DMS53 treated with DMSO at 0.1 percent for 48 hours (cell line): ENCODE data around the gene KAZN.

Source experiments
- DNase-seq: peaks from one replicate; lab custom pipeline; 2025; ENCODE audit not compliant: unreplicated experiment; lab: John Stamatoyannopoulos, UW

KAZN gene

DNA sequence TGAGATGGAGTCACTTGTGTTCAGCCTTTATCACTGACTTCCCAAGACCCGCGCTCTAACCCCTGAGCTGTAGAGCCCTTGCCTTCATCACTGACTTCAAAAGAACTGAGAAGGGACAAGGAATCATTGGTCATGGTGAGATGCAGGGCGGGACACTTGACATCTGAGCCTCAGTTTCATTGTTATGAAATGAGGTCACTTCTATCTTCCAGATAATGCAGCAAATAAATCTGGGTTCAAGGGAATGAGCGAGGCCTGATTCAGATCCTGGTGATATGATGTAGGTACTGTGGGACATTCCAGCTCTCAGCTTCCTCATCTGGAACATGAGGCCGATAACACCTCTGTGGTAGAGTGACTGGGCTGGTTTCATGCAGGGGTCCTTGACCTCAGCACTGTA lies 13.8 kb downstream of the KAZN start:
- no peak for DNase-seq

DNA sequence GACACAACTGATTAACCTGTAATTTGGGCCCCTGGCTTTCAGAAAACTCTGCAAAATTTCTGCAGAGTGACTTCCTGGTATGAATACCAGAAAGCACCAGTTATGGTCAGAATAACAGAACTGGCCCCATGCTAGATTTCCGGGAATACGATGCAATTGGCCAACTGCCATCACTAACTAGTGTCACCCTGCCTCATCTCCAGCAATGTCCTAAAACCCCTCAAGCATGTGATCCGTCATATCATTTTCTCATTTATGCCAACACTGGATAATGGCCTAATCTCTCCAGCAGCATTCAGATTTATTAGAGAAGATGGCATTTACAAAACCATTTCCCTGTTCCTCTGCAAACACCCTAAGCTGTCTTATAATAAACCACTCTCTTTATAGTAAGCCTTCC lies 15.4 kb downstream of the KAZN start:
- no peak for DNase-seq

DNA sequence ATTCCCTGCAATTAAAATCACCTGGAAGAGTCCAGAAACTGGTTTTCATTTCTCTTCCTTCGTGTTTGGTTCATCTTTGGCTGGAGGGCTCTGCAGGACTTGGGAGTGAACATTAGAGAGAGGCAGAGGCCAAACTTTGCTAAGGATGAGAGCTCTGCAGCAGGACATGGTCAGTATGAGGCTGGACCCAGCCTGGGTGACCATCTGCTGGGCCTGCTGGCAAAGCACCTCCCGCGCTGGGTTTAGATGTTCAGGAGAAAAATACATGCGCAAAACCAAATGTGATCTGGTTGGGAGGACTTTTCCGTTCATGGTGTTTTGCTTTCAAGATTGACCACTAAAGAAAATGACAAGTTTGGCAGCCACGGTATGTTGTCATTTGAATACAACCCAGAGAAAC lies 15.9 kb downstream of the KAZN start:
- no peak for DNase-seq

DNA sequence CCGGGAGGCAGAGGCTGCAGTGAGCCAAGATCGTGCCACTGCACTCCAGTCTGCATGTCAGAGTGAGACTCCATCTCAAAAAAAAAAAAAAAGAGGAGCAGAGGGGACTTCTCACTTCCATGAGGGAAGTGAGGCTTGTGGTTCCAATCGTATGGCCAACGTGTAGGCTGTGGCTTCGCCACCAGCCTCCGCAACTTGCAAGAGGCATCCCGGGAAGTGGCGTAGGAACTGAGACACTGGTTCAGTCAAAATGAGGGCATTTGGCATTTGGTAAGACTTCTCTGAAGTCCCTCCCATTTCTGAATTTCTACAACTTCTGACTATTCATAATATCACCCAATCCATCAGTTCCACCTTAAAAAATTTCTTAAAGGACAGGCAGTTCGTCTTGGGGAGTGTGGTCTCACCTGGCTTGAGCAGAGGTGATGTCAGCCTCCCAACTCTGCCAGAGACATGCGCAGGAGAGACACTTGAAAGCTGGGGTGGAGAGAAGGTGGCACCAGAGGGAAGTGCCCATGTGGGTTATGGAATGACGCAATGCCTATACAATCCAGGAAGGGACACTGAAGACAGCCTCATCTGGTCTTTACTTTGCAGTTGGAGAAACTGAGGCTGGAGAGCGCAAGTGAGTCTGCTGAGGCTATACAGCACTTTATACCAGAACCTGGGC lies 17.2 kb downstream of the KAZN start:
- DNase-seq = no peak

DNA sequence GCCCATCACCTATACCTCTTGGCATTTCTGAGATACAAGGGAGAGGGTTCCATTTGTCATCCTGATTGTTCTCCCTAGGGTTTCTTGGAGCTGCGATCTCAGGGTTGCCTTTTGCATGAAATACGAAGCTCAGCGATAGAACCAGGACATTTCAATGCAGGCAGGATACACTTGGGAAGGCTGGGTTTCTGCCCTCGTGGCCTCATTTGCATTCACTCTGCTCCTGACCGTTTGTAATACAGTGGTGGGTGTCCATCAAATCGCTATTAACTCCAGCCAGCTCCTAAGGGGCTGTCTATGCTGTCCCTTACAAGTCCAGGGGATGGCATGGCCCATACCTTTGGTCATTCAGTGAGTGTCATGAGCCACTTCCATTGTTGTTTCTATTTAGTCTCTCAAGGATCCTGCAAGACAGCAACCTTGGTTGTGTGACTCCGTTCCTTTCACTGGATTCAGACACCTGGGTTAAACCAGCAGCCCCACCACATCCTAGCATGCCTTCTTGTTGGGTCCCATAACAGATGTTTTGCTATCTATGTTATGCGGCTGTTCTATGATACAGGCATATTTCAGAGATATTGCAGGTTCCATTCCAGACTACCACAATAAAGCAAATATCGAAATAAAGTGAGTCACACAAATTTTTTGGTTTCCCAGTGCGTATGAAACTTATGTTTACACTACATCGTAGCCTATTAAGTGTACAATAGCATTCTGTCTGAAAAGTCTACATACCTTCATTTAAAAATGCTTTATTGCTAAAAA lies 18.3 kb downstream of the KAZN start:
- DNase-seq = no peak

DNA sequence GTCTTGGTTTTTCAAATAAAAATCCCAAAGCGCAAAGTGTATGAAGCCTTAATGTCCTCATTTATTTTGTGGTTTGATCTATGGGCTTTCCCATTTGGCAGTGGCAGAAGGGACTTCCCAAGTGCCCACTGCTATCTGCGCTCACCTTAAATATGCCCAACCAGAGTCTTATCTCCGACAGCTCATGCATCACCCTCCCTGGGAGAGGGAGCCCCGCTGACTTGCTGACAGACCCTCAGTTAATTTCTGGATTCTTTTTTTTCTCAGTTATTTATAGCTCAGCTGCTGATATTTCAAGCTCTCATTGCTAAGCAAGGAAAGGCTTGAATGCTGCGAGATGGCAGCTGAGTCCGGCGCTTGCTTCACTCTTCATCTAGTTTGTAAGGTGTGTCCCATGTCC lies 19.3 kb downstream of the KAZN start:
- DNase-seq = no peak

DNA sequence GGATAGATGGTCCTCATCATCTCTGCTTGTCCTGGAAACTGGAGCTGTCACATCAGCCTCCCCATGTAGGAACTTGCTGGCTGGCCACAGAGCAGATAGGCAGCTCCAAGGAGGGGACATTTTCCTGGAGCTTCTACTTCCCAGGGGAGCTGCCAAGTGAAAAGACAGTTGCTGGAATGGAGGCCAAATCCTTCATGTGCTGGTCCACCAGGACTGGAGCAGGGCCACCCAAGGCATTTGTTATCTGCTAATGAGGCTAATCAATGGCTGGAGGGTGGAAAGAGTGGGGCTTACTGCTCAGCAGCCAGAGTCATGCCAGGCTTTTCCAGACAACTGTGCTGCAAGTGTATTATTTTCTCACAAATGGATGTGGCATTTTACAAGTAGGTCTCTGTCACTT lies 22.5 kb downstream of the KAZN start:
- DNase-seq = no peak

DNA sequence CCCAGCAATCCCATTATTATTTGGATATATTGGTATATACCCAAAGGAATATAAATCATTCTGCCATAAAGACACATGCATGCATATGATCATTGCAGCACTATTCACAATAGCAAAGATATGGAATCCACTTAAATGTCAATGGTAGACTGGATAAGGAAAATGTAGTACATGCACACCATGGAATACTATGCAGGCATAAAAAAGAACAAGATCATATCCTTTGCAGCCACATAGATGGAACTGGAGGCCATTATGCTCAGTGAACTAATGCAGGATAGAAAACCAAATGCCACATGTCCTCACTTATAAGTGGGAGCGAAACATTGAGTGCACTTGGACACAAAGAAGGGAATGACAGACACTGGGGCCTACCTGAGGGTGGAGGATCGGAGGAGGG lies 24.6 kb downstream of the KAZN start:
- DNase-seq = no peak

DNA sequence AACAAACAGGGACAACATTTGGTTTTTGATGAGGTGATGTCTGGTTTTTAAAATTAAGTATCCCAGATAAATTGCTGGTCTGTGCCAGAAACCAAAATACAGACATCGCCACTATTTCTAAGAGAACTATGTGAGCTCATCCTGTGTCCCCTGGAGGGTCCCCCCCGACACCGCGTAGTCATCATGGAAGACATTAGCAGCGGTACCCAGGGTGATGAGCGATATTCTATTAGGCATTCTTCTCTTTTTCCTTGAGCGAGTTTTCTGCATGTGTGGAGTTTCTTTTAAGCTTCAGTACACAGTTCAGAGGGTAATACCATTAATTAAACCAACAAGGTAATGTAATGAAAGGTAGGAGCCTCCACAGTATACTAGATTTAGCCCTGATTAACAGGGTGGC lies 26.5 kb downstream of the KAZN start:
- DNase-seq = no peak

DNA sequence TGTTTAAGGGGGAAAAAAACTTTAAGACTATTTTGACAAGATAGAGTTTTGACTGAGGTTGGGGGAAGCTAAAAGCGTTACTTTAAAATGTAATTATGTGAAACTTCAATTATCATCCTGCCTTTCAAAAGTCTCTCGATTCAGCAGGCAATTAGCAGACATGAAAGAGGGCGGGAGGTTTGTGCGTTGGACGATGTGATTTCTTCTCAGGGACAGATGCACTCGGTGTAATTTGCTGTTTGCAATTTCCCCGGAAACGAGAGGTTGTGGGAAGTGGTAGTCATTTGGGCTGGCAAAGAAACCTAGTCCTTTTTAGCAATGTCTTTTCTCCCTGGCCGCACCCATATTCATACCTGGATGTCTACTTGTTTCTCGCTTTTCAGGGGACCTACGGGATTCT lies 27.1 kb downstream of the KAZN start:
- DNase-seq = no peak

DNA sequence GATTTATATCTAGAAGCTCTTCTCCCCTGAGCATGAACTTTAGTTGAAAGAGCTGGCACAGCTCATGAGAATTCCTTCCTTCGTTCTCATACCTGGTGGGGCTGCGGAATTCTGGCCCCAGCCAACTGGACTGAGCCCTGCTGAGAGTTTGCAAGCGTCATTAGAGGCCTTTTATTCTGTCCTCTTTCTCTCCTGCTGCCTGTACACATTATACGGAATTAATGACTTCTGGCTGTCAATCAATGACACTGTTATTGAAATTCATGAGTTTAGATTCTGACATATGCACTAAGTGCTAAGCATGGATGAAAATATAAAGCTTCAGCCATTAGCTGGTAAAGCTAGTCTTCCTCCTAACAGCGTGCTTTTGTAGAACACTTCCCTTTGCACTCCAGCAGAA lies 27.5 kb downstream of the KAZN start:
- DNase-seq = no peak

DNA sequence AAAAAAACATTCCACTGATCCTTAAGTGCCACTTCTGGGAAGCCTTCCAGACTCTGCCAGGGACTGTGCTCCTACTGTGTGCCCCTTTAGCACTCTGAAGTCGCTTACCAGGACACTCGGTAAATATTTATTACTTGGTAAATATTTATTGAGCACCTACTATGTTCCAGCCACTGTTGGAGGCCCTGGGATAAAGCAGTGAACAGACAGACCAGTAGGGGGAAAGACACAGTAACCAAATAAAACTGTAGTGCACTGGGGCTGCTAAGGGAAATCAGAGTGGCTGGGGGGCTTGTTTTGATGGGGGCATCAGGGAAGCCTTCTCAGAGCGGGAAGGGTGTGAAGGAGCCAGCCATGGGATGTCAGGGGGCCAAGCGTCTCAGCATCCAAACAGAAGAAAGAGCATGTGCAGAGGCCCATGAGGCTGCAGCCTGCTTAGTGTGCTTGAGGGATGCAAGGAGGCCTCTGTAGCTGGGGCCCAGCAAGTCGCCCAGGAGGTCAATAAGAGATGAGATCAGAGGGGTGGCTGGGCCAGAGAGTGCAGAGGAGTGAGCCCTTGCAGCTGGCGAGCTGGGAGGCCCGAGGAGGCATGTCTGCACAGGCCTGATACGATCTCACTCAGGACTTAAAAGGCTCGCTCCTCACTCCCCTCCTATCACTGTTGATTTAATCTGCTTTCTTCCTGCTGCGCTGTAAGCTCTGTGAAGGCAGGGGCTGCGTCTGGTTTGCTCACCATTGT lies 28.6 kb downstream of the KAZN start:
- DNase-seq = no peak

DNA sequence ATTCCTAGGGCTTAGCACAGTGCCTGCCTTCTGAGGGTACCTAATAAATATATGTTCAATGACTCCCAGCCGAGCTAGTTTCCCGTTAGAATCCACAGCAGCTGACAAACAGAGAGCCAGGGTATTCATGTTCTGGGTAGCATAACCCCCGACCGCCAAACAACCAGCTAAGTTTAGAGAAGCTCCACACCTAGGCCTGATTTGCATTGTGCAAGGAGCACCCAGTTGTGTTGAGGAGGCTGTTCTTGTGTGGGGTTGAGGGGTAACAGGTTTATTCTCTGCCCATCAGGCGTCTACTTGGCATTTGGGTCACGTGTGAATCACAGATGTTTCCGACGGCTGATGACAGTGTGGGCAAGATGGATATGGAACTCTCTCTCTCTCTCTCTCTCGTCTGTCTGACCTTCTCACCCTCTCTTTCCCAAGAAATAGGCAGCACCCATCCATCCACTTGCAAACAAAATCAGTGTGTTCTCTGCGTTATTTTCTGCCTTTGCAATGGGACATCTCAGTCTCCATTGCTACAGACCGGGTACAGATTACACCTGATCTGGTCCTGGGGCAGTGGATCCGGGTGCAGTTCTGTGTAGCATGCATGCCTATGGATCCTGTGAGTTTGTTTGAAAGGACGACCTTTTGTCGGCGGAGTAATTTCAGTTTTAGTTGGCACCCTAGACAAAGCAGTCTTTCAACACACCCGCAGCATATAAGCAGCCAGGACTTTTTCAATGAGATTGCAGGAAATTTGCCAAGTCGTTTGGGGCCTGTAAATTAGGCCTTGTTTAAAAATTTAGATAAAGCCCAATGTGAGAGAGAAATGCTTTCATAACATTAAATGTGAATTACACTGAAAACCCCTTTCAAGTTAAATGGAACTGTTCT lies 29.4 kb downstream of the KAZN start:
- no peak for DNase-seq

DNA sequence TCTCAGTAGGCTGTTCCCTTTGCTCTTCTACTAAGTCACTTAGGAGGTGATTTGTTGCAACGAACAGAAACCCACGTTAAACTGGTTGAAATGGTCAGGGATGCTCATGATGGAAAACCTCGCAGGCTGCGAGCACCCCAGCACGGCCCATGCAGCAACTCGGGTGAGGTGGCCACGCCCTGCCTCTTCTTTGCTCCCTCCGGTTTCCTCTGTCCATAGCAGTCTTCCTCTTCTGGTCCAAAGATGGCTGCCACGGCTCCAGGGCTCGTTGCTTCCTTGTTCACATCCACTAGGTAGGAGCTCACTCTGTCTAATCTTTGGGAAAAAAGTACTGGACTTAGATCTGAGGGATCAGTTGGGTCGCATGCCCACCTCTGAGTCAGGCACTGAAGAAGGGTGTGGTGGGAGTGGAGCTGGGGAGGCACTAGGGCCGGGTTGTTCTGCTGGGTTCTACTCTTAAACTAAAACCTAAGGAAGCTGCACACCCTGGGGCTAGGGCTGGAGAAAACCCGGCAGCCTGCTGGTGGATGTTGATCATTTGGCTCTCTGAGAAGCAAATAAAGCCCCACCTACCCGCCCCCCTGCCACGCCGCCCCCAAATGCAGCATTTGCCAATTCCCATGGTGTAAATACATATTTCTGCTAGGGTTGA lies 31.0 kb downstream of the KAZN start:
- no peak for DNase-seq

DNA sequence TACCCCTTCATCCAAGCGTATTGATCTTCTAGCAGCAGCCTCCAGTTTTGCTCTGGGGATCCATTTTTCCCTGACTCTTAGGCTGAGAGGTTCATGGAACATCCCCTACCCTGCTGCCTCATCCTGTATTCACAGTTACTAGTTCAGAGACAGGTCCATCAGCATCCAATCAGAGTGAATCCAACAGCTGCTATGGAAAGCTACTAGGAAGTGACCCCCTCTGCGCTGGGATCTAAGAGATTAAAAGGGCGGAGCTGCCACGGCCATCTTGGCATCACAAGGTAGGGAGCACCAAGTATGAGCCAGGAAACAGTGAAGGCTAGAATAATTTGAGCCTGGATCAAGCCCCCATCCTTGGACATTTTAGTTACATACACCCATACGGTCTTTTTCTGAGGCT lies 32.5 kb downstream of the KAZN start:
- no peak for DNase-seq

DNA sequence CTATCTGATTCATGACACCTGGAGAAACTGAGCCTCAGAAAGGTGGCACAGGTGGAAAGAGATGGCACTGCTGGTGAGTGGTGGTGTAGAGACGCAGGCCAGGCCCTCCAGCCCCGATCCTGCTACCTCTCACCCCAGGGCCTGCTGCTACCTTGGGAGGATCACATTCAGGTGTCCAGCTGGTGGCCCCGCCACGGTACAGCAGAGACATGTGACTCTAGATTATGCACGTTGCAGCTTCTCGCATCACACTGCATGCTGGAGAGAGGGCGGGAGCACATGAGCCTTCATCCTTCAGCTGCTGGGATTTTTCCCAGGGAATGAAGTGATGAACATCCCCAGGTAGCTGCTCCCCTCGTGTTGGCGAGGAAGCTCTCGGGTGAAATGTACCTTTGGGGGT lies 32.9 kb downstream of the KAZN start:
- DNase-seq = no peak

DNA sequence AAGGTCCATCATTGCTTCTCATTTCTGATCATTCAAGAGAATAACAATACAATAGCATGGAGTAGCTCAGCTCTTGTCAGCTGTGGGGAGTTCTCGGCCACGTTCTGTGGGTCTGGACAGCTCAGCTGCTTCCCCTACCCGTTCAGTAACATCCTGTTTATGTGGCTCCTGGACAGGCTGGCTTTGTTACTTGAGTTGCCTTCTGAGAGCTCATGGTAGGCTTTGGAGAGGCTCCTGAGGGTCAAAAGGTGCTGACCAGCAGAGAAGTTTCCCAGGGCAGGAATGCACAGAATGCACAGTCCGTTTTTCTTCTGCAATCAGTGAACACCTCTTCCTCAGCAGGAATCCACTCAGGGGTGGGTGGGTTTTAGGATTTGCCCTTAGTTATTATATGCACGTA lies 36.0 kb downstream of the KAZN start:
- DNase-seq = no peak

DNA sequence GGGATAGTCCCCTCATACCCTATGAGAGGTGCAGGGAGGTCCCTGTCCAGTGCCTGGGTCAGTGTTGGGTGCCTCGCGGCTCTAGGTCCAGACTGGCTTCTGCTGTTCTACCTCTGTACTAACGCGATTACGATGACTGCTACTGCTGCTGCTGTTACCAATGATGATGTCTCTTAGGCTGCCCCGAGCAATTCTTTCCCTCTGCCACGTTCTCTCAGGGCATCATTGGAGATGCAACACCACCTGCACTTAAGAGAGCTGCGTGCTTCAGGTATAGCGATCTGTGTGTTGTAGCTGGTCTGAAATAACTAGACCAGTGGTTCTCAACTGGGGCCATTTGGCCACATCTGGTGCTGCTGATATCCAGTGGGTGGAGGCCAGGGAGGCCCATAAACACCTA lies 36.9 kb downstream of the KAZN start:
- DNase-seq = no peak

DNA sequence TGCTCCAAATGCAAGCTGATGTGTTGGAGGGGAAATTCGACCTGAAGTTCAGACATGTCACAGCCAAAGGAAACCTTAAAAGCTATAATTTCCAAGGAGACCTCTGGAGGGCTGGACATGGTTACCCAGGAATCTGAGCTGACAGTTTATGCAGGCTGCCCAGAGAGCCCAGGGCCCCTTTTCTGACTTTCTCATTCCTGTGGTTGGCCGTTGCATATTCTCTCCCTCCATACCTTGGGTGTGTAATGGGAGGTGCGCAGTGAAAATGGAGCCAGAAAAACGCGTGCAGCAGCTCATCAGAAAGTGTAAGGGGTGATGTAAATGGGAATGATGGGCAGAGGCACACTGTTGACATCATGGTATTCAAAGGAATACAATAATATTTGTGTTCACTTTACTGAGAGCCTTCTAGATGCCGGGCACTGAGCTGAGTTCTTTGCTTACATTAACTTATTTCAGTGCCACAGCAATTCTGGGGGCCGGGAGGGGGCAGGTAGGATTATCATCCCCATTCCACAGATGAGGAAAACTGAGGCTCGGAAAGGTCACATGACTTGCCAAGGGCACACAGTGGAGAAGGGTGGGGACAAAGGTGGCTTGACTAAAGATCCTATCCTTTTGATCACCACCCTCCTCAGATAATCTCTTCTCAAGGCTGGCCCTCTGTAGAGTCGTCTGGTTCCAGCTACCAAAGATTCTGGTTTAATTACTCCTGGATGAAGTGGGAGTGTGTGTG lies 38.6 kb downstream of the KAZN start:
- no peak for DNase-seq
